T47D (cell line): ENCODE data around the gene KCNT1.

Experiments
- DNase-seq, 2 experiments: peaks; one replicate each; pipeline versions ENCODE4 v3.0.0 to v3.0.0-alpha.2; 2011 to 2012; ENCODE audit warnings: low read depth in 1 of 2, low spot score in 1 of 2
- JUND ChIP-seq: IDR thresholded peaks from 2 replicates; pipeline ENCODE4 v1.6.1; 2012; ENCODE audit warnings: low read depth
- in situ Hi-C: cut with HindIII; loops from 2 replicates; pipeline ENCODE4 v1.10.0; 2016; ENCODE audit warnings: low sequenced_read_pairs, low pct_unique_long_range_greater_than_20kb

The KCNT1 gene

DNA sequence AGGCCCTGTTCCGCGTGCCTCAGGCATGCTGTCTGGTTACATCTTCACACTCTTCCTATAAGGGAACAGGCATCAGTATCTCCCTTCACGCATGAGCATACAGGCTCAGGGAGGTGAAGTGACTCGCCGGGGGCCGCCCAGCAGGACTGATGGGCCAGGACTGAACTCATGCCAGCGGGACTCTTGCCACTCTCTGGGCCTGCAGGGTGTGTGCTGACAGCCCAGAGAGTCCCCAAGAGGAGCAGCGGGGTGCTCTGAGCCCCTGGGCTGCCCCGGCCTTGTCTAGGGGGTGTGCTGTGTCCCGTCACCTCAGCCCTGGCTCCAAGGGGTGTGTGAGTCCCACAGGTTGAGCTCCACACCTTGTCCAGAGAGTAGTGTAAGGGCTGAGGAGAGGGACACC, 9.9 kb downstream of the KCNT1 start:
- TF ChIP-seq JUND = no peak
- in situ Hi-C loops = no loop called here
- no peak for DNase-seq

DNA sequence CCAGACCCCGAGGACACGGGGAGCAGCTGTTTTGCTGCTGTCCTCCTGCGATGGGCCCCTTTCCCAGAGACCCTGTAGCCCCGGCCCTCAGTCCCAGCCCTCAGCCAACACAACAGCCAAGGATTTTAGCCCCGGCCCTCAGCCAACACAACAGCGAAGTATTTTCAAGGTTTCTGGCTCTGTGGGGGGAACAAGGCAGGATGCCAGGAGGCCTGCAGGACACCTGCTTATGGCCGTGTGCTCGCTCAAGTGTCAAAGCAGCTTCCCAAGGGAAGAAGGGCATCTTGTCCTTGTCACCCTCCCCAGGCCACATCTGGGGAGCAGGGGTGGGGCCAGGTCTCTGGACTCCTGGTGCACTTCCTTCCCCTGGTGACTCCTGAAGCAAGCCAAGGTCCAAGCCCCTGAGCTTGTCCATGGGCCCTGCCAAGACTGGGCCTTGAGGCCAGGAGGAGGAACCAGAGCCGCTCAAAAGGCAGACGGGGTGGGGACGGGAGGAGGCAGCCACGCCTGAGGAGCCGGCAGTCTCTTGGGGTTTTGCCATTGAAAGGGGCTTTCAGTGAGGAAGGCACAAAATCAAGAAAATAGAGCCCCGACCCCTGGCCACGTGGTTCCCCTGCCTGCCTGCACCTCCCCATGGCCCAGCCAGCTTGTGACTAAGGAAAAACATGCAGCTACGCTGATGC, 10.8 kb downstream of the KCNT1 start:
- in situ Hi-C loops = no loop called here
- DNase-seq = no peak
- no peak for TF ChIP-seq JUND

DNA sequence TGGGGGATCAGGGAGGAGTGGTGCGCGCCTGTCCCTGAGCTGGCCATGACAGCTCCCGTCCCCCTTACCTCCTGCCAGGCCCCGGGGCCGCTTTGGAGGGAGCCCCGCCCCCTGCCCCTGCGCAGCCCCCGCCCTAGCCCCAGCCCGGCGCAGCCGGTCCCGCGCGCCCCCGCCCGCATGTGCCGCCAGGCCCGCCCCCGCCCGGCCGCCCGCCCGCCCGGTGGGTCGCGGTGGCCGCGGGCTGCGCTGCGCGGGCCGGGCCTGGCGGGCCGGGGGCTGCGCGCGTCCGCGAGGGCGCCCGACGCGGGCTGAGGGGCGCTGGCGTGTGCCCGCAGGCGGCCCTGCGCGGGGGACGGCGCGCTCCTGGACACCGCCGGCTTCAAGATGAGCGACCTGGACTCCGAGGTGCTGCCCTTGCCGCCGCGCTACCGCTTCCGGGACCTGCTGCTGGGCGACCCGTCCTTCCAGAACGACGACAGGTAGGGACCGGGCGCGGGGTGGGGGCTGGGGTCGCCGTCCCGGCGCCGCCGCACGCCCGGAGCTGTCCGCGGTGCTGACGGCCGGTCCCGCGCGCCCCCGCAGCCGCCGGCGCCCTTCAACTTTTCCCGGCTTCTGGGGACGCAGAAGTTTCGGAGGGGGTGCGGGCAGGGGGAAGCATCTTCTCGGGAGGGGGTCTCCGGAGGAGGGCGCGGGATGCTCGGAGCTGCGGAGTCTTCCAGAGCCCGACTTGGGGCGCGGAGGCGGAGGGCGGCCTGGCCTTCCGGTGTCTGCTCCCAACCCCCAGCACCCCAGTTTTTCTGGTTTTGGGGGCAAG, 12.5 kb downstream of the KCNT1 start:
- TF ChIP-seq JUND = no peak
- in situ Hi-C loops = no loop called here
- DNase-seq = peak in 1 of 2 experiments; percentile 56

DNA sequence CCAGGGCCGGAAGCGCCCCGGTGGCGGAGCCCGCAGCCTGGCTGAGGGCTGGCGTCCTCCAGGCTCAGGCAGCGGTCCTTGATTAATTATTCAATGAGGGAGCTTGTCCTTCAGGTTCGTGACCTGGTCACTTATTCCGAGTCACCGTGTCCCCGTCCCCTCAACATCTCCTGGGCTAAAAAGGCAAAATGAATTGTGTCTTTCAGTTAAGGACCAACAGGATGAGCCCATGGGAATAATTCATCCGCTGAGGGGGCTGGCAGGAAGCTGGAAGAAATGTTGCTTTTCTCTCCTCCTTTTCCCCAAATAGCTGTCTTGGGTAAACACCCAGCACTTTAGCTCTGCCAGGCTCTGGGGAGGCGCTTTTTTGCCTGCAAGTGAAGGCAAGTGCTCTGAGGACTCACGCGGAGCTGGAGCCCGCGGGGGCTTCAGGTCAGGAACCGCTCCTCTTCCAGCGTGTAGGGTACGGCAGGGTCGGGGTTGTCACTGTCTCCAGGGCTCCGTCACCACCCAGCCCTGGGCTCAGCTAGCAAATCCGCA, 13.1 kb downstream of the KCNT1 start:
- DNase-seq = no peak
- TF ChIP-seq JUND = no peak
- in situ Hi-C loops = no loop called here

DNA sequence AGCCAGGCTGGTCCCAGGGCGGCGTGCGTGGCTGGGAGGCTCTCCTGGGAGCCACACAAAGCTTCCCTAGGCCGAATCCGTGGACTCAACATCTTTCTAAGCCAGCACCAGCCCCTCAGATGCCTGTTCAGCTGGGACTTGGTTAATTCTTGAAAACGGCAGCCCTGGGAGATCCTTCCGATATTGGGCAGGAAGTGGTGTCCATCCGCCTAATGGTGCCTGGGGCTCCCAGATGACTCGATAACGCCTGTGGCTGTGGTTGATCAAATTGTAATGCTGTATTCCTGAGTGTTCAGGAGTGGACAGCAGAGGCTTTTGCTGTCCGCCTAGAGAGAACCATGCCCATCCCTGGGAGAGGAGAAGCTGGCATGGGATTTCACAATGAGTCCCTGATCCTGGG, 14.1 kb downstream of the KCNT1 start:
- TF ChIP-seq JUND = no peak
- in situ Hi-C loops = no loop called here
- DNase-seq = peak in 1 of 2 experiments; percentile 45

DNA sequence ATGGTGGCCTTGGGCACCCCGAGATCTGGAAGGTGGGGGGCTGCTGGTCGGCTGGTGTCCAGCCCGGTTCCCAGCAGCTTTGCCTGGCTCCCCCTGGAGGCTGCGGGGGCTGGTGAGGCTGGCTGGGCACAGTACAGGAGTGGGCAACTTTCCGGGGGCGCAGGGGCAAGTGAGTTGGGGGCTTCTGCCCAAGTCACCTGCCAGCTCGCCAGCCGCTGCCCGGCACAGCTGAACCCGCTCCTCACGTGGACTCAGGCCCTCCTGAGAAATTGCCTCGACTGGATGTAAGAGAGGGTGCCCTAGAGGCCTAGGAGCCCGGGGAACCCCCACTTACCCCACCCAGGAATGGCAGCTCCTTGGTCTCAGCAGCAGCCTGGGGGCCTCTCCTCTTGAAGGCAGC, 15.4 kb downstream of the KCNT1 start:
- DNase-seq = no peak
- in situ Hi-C loops = no loop called here
- TF ChIP-seq JUND = no peak

DNA sequence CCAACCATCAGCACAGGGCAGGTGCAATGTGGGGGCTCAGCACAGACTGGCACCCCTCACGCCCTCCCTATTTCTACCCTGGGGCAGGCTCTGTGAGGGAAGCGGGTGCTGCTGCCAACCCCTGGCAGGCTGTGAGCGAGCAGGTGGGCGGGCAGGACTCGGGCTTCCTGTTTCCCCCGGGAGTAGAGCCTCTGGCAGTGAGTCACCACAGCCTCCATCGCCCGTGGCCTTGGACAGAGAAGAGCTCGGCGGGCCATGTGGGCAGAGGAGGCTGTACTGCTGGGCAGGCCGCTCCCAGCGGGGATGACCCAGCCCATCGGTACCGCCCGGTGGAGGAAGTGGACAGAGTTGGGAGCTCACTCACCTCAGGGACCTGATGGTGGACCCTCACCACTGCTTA, 16.6 kb downstream of the KCNT1 start:
- no peak for TF ChIP-seq JUND
- no peak for DNase-seq
- in situ Hi-C loops = no loop called here

DNA sequence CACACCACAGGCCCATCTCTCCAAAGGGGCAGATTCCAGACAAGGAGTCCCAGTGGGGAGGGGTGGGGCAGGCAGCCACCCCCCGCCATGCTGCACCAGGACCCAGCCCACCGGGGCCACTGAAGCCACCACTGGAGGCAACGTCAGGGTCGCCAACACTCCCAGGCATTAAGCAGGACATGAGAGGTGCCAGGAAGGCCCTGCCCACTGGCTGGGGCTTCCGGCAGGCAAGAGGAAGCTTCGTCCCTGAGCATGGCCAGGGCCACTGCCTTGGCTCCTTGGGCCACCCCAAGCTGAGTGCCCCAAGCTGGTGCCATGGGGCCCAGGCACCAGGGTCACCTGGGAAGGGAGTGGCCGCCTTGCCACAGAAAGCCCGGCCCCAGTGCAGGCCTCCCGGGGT, 17.5 kb downstream of the KCNT1 start:
- no peak for DNase-seq
- in situ Hi-C loops = no loop called here

DNA sequence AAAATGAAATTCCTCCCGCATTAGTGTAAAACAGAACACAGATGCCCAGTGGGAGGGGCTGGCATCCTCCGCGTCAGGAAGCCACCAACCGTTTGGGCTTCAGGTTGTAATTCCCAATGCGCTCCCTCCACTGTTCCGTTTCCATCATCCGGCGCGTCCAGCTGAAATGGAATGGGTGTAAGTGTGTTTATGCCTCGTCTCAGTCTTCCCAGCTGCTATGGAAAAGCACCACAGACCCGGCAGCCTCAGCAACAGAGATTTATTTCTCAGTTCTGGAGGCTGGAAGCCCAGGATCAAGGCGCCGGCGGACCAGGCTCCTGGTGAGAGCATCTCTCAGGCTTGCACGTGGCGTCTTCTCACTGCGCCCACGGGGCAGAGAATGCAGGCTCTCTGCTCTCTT, 20.4 kb downstream of the KCNT1 start:
- TF ChIP-seq JUND = no peak

More for the DNA sequence above, 17.5 kb downstream of the KCNT1 start:
- no peak for TF ChIP-seq JUND

DNA sequence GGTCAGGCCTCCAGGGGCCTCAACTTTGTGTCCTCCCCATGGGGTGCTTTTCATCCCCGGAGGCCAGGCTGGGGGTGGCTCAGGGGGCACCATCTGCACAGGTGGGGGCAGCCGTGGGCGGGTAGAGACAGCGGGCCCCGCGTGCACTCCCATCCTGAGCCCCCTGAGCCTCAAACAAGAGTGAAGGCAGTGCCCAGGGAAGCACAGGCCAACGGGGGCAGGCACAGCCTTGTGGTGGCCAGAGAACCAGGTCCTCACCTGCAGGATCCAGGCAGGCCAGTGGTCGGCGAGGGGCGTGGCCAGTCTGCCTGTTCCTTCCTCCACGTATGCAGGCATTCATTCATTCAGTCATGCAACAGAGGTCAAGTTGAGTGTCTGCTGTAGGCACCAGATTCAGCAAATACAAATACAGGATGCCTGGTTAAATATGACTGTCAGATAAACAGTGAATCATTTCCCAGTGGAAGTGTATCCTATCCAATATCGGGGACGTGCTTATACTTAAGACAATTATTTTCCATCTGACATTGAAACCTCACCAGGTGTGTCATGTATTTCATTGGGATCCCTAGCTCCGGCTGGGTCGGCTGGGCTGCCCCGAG, 22.3 kb downstream of the KCNT1 start:
- no peak for TF ChIP-seq JUND
- in situ Hi-C loops = no loop called here
- no peak for DNase-seq

More for the DNA sequence above, 20.4 kb downstream of the KCNT1 start:
- DNase-seq = no peak
- in situ Hi-C loops = no loop called here

DNA sequence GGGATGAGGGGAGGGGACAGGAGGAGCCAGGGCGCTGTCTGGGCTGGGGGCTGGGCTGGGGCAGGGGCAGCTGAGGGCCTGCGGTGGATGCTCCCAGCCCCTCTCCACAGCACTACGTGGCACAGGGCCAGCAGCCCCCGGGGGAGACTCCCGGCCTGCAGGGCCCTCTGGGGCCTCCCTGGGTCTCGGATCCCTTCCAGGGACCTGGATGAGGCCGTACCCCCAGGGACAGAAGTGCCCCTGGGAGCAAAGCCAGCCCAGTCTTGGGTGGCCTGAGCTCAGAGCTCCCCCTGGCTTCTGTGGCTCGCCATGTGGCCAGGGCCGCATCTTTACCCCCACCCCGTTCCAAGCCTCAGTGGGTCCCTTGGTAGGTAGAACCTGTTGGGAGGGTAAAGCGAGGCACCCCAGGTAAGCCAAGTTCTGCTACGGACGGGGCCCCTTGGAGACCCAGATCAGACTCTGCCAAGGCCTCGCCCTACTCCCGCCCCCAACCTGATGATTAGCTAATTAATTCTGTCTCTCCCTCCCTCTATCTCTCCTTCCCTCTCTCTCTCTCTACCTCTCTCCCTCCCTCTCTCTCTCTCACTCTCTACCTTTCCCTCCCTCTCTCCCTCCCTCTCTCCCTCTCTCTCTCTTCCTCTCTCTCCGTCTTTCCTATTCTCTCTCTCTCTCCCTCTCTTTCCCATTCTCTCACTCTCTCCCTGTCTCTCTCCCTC, 24.3 kb downstream of the KCNT1 start:
- TF ChIP-seq JUND = no peak
- in situ Hi-C loops = no loop called here
- no peak for DNase-seq

DNA sequence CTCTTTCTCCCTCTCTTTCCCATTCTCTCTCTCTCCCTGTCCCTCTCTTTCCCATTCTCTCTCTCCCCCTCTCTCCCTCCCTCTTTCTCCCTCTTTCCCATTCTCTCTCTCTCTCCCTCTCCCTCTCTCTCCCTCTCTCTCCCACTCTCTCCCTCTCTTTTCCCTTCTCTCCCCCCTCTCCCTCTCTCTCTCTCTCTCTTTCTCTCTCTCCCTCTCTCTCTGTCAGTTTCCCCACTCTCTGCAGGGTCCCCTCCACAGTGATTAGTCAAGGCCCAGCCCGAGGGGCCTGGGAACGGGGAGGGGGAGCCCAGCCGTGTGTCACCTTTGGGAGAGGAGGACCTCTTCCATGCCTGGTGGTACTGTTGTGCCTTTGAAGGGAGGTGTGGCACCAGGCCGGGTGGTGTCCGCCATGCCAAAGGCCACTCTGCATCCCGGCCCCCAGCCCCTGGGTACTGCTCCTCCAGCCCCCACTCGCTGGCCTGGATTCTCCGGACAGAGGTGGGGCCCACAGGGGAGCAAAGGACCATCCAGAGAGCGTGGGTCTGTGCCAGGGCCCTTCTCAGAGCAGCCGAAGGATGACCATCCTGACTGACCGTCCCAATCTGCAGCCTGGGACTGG, 25.4 kb downstream of the KCNT1 start:
- TF ChIP-seq JUND = no peak
- in situ Hi-C loops = no loop called here
- no peak for DNase-seq
